HepG2 (cell line): ENCODE measurements around the gene P4HA1. TPM values are rescaled to one million over a fixed set of nuclear protein-coding genes. Genes with fewer than 3 reads are reported as not detected.
A peak's percentile ranks its signal among the peaks of the same experiment; 100 is the strongest.

ENCODE experiments used
- ELF1 ChIP-seq: sonication (generic); formaldehyde crosslinking; IDR thresholded peaks from 2 replicates; pipeline ENCODE4 v1.4.0; 2020; ENCODE audit warnings: missing genetic modification reagents
- GATAD2A ChIP-seq: IDR thresholded peaks from 2 replicates; pipeline ENCODE4 v1.6.1; 2016
- MEIS1 ChIP-seq: sonication (generic); formaldehyde crosslinking; IDR thresholded peaks from 2 replicates; pipeline ENCODE4 v1.9.0; 2021; ENCODE audit warnings: mild to moderate bottlenecking, missing genetic modification reagents, moderate library complexity, borderline replicate concordance
- MIER3 ChIP-seq: IDR thresholded peaks from 2 replicates; pipeline ENCODE4 v1.6.1; 2016; ENCODE audit warnings: missing compliant biosample characterization, borderline replicate concordance
- MIXL1 ChIP-seq: IDR thresholded peaks from 2 replicates; pipeline ENCODE4 v1.6.1; 2016
- NR2C2 ChIP-seq: sonication (generic); formaldehyde crosslinking; IDR thresholded peaks from 2 replicates; pipeline ENCODE4 v1.4.0; 2020; ENCODE audit warnings: missing genetic modification reagents, mild to moderate bottlenecking, moderate library complexity, borderline replicate concordance
- PHF8 ChIP-seq: sonication (generic); formaldehyde crosslinking; IDR thresholded peaks from 2 replicates; pipeline ENCODE4 v1.5.0; 2020; ENCODE audit warnings: missing genetic modification reagents
- POLR2A ChIP-seq, 2 experiments: IDR thresholded peaks; 2 replicates each; pipeline ENCODE4 v1.6.1; 2011; ENCODE audit warnings: low read depth in 2 of 2, low read length in 2 of 2, mild to moderate bottlenecking in 1 of 2, moderate library complexity in 1 of 2; ENCODE audit not compliant: insufficient read depth in 1 of 2
- SOX5 ChIP-seq: IDR thresholded peaks from 2 replicates; pipeline ENCODE4 v1.6.1; 2016; ENCODE audit warnings: borderline replicate concordance
- TAF1 ChIP-seq: sonication (generic); formaldehyde crosslinking; IDR thresholded peaks from 2 replicates; pipeline ENCODE4 v1.4.0; 2020; ENCODE audit warnings: missing genetic modification reagents
- YEATS2 ChIP-seq: sonication (generic); formaldehyde crosslinking; IDR thresholded peaks from 2 replicates; pipeline ENCODE4 v1.4.0; 2020; ENCODE audit warnings: missing genetic modification reagents, borderline replicate concordance
- ZBTB43 ChIP-seq: sonication (generic); formaldehyde crosslinking; conservative IDR thresholded peaks from 2 replicates; pipeline ENCODE4 v1.4.0; 2020; ENCODE audit warnings: missing genetic modification reagents
- ZKSCAN8 ChIP-seq: IDR thresholded peaks from 2 replicates; pipeline ENCODE4 v1.6.1; 2016; ENCODE audit warnings: borderline replicate concordance, missing genetic modification reagents, missing compliant biosample characterization
- ZNF547 ChIP-seq: sonication (generic); formaldehyde crosslinking; IDR thresholded peaks from 2 replicates; pipeline ENCODE4 v1.5.1; 2020; ENCODE audit warnings: mild to moderate bottlenecking, missing genetic modification reagents
- ZNF788 ChIP-seq: sonication (generic); formaldehyde crosslinking; IDR thresholded peaks from 2 replicates; pipeline ENCODE4 v1.5.0; 2020; ENCODE audit warnings: mild to moderate bottlenecking, missing genetic modification reagents, borderline replicate concordance
- ZNF83 ChIP-seq: sonication (generic); formaldehyde crosslinking; IDR thresholded peaks from 2 replicates; pipeline ENCODE4 v1.4.0; 2020; ENCODE audit warnings: missing genetic modification reagents, mild to moderate bottlenecking, borderline replicate concordance
- ZSCAN9 ChIP-seq: IDR thresholded peaks from 2 replicates; pipeline ENCODE4 v1.6.1; 2016; ENCODE audit warnings: borderline replicate concordance
- polyA plus RNA-seq, 8 experiments: library from polyadenylated mRNA; depleted of rRNA in 3 of 8; stranded (reverse) in 7 of 8; unstranded in 1 of 8; fragments of >200 nt; fragmentation: Illumina TruSeq in 4 of 8; extraction: Trizol in 4 of 8; gene quantifications; 2 replicates each; pipeline versions ENCODE4 v1.2.1 to v1.2.3, GENCODE V29; 2011 to 2016; ENCODE audit warnings: low read depth in 4 of 8, missing spikeins in 1 of 8, mixed read lengths in 1 of 8; ENCODE audit not compliant: insufficient read depth in 1 of 8
- total RNA-seq, 5 experiments: library from RNA; depleted of rRNA; stranded (reverse); fragments of >200 nt; fragmentation: Illumina TruSeq; extraction: Trizol; gene quantifications; 2 replicates each; pipeline ENCODE4 v1.2.3, GENCODE V29; 2016; ENCODE audit warnings: low read depth in 1 of 5
- TF ChIP-seq, protein P1 (sequence below), 2 experiments: sonication (generic) in 1 of 2; formaldehyde crosslinking in 1 of 2; IDR thresholded peaks; 2 replicates each; pipeline versions ENCODE4 v1.4.0 to v1.6.1; 2016 to 2020; ENCODE audit warnings: borderline replicate concordance in 1 of 2, low read depth in 1 of 2, mild to moderate bottlenecking in 1 of 2, missing genetic modification reagents in 1 of 2
- TF ChIP-seq, protein P2 (sequence below): IDR thresholded peaks from 2 replicates; pipeline ENCODE4 v1.6.1; 2016; ENCODE audit warnings: missing biosample characterization, missing genetic modification reagents, low read depth
- TF ChIP-seq, protein P3 (sequence below): sonication (generic); formaldehyde crosslinking; IDR thresholded peaks from 2 replicates; pipeline ENCODE4 v1.9.0; 2021; ENCODE audit warnings: missing genetic modification reagents, borderline replicate concordance

P4HA1 gene
- total and polyA plus RNA-seq, 2 of the 13 experiments (the other 11 are each of a cell fraction or from before 2014, with no cell fraction given) = 63.1 to 196 TPM

- TF ChIP-seq ZNF547 (CRISPR knock-in tag) (peak; percentile 34; the same call in 1 of the 2 replicates), ZNF83 (CRISPR knock-in tag) (no peak), ZSCAN9 (CRISPR knock-in tag) (no peak), ZKSCAN8 (CRISPR knock-in tag) (no peak), NR2C2 (CRISPR knock-in tag) (peak; percentile 77), ZNF788 (peak; percentile 43; the same call in 1 of the 2 replicates), MEIS1 (CRISPR knock-in tag) (peak; percentile 19; the same call in 1 of the 2 replicates), GATAD2A (peak; percentile 59), MIXL1 (peak; percentile 66), PHF8 (CRISPR knock-in tag) (peak; percentile 45; the same call in 1 of the 2 replicates), TAF1 (CRISPR knock-in tag) (peak; percentile 71), YEATS2 (CRISPR knock-in tag) (peak; percentile 75; the same call in 1 of the 2 replicates), ZBTB43 (CRISPR knock-in tag) (no peak), SOX5 (CRISPR knock-in tag) (peak; percentile 37; the same call in 1 of the 2 replicates), ELF1 (CRISPR knock-in tag) (peak; percentile 99), POLR2A (IDR thresholded peaks at IDR 0.05; ENCODE audit: insufficient read depth in 1 of 2, low read depth in 2 of 2, low read length in 2 of 2) (peak; percentile 68 to 71), MIER3 (CRISPR knock-in tag) (peak; percentile 77; the same call in 1 of the 2 replicates)
- TF ChIP-seq, protein P1, sequence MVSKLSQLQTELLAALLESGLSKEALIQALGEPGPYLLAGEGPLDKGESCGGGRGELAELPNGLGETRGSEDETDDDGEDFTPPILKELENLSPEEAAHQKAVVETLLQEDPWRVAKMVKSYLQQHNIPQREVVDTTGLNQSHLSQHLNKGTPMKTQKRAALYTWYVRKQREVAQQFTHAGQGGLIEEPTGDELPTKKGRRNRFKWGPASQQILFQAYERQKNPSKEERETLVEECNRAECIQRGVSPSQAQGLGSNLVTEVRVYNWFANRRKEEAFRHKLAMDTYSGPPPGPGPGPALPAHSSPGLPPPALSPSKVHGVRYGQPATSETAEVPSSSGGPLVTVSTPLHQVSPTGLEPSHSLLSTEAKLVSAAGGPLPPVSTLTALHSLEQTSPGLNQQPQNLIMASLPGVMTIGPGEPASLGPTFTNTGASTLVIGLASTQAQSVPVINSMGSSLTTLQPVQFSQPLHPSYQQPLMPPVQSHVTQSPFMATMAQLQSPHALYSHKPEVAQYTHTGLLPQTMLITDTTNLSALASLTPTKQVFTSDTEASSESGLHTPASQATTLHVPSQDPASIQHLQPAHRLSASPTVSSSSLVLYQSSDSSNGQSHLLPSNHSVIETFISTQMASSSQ (IDR thresholded peaks at IDR 0.05; ENCODE audit: low read depth) = no peak
- TF ChIP-seq, protein P1 (CRISPR knock-in tag; IDR thresholded peaks at IDR 0.05; ENCODE audit: borderline replicate concordance) = no peak
- TF ChIP-seq, protein P2, sequence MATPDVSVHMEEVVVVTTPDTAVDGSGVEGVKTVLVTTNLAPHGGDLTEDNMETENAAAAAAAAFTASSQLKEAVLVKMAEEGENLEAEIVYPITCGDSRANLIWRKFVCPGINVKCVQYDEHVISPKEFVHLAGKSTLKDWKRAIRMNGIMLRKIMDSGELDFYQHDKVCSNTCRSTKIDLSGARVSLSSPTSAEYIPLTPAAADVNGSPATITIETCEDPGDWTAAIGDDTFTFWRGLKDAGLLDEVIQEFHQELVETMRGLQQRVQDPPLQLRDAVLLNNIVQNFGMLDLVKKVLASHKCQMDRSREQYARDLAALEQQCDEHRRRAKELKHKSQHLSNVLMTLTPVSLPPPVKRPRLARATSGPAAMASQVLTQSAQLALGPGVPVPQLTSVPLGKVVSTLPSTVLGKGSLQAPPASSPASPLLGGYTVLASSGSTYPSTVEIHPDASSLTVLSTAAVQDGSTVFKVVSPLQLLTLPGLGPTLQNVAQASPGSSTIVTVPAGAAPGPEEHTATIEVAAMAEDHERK (CRISPR knock-in tag) = peak; percentile 76
- TF ChIP-seq, protein P3, sequence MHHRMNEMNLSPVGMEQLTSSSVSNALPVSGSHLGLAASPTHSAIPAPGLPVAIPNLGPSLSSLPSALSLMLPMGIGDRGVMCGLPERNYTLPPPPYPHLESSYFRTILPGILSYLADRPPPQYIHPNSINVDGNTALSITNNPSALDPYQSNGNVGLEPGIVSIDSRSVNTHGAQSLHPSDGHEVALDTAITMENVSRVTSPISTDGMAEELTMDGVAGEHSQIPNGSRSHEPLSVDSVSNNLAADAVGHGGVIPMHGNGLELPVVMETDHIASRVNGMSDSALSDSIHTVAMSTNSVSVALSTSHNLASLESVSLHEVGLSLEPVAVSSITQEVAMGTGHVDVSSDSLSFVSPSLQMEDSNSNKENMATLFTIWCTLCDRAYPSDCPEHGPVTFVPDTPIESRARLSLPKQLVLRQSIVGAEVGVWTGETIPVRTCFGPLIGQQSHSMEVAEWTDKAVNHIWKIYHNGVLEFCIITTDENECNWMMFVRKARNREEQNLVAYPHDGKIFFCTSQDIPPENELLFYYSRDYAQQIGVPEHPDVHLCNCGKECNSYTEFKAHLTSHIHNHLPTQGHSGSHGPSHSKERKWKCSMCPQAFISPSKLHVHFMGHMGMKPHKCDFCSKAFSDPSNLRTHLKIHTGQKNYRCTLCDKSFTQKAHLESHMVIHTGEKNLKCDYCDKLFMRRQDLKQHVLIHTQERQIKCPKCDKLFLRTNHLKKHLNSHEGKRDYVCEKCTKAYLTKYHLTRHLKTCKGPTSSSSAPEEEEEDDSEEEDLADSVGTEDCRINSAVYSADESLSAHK (CRISPR knock-in tag) = no peak
Measured at GRCh38 chr10:73110345-73110849, 13.7 kb upstream of the P4HA1 start, which contains the start of gene NUDT13 (continued).
